ENCODE data around the gene SLC25A36. TPM values are rescaled to one million over a fixed set of nuclear protein-coding genes. Genes with fewer than 3 reads are reported as not detected.
A peak's percentile ranks its signal among the peaks of the same experiment; 100 is the strongest.
"Not testable (repeated sequence)": the region's sequence is repeated elsewhere in the genome, so short reads cannot be mapped to it uniquely, and the experiment has no call there.

The SLC25A36 gene
- total RNA-seq, 1 donor from 2014 or later: 63.8 TPM

DNA sequence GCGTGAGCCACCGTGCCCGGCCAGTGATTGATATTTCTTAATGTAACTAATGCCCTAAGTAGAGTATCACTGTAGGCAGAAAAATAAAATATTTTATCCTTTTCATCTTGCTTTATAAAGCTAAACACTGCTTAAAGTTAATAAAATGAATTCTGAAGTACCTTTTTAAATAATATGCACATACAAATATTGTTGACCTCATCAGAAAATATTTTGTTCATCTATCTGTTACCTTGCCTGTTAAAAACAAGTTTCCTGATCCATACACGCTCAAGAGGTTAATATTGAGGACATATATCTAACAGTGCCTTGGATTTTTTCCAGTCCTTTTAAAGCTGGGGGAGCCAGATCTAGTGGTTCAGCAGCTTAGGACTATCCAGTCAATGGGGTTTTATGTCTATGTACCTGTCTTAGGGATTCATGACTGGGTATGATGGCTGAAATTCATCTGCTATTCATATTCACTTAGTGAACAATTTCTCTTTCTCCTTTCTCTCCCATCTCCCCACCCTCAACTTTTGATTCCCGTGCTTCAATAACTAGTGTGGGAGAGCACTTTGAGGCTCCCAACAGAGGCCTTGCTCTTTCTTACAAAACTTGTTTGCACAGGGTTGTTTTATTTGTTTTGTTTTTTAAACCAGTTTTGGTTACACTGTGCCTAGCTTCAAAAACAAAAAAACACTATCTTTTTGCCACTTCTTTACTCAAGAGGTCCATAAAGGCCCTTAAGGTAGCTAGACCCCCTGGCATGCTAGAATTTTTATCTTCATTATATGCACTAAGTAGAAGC lies 7.0 kb downstream of the SLC25A36 start:
- no peaks in the 10 kb centered on the region for H3K36me3 ChIP-seq (ENCODE audit: control insufficient read depth, insufficient read depth, low read length)
- H3K4me3 ChIP-seq (ENCODE audit: low read depth, low read length): no peak overlapping the region
- no peak for DNase-seq (ENCODE audit: low read depth)
- no peaks in the 10 kb centered on the region for H3K27me3 ChIP-seq (ENCODE audit: control insufficient read depth, insufficient read depth, low read length)
- TF ChIP-seq, protein P1, sequence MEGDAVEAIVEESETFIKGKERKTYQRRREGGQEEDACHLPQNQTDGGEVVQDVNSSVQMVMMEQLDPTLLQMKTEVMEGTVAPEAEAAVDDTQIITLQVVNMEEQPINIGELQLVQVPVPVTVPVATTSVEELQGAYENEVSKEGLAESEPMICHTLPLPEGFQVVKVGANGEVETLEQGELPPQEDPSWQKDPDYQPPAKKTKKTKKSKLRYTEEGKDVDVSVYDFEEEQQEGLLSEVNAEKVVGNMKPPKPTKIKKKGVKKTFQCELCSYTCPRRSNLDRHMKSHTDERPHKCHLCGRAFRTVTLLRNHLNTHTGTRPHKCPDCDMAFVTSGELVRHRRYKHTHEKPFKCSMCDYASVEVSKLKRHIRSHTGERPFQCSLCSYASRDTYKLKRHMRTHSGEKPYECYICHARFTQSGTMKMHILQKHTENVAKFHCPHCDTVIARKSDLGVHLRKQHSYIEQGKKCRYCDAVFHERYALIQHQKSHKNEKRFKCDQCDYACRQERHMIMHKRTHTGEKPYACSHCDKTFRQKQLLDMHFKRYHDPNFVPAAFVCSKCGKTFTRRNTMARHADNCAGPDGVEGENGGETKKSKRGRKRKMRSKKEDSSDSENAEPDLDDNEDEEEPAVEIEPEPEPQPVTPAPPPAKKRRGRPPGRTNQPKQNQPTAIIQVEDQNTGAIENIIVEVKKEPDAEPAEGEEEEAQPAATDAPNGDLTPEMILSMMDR (IDR thresholded peaks at IDR 0.05; ENCODE audit: insufficient read depth, low read length, poor library complexity, severe bottlenecking): no peak

DNA sequence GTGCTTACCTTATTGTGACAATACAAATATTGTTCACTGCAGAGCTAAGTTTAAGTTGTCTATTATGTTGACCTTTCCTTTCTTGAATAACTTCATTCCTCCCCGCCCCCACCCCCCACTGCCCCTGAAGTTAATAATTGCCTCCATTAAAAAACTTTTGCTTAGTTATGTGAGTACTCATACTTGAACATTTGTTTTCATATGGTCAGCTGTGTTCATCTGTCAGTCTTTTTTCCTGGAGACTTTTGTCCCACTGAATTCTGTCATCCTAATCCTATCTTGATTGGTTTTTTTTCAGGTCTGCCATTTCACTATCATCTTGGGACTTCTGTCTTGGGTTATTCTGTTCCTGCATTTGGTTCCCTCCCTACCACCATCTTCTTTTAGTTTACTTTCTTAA lies 8.5 kb downstream of the SLC25A36 start:
- TF ChIP-seq, protein P1 (IDR thresholded peaks at IDR 0.05; ENCODE audit: insufficient read depth, low read length, poor library complexity, severe bottlenecking): no peak
- DNase-seq (ENCODE audit: low read depth): no peak

DNA sequence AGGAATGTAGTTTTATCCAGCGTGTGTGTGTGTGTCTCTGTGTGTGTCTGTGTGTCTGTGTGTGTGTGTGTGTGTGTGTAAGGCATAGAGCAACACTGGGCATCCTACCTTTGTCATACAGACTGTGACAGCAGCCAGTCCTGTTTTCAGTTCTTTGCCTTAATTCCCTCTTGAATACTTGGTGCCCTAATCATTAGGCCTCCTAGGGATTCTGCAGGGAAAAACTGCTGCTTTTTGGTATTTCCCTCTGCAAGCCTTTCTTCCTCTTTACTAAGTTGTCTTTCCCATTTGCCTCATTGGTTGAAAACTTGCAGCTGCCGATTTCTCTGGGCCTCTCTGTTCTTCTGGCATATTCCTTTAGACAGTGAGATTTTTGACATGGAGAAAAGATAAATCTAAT lies 9.2 kb downstream of the SLC25A36 start:
- H3K36me3 ChIP-seq (ENCODE audit: control insufficient read depth, insufficient read depth, low read length): no peaks in the 10 kb centered on the region
- DNase-seq (ENCODE audit: low read depth): no peak
- H3K27me3 ChIP-seq (ENCODE audit: control insufficient read depth, insufficient read depth, low read length): no peaks in the 10 kb centered on the region
- H3K4me3 ChIP-seq (ENCODE audit: low read depth, low read length): no peak overlapping the region
- TF ChIP-seq, protein P1 (IDR thresholded peaks at IDR 0.05; ENCODE audit: insufficient read depth, low read length, poor library complexity, severe bottlenecking): no peak

More for the DNA sequence above, 8.5 kb downstream of the SLC25A36 start:
- H3K36me3 ChIP-seq (ENCODE audit: control insufficient read depth, insufficient read depth, low read length): no peaks in the 10 kb centered on the region
- H3K27me3 ChIP-seq (ENCODE audit: control insufficient read depth, insufficient read depth, low read length): no peaks in the 10 kb centered on the region
- no peak overlapping the region for H3K4me3 ChIP-seq (ENCODE audit: low read depth, low read length)

DNA sequence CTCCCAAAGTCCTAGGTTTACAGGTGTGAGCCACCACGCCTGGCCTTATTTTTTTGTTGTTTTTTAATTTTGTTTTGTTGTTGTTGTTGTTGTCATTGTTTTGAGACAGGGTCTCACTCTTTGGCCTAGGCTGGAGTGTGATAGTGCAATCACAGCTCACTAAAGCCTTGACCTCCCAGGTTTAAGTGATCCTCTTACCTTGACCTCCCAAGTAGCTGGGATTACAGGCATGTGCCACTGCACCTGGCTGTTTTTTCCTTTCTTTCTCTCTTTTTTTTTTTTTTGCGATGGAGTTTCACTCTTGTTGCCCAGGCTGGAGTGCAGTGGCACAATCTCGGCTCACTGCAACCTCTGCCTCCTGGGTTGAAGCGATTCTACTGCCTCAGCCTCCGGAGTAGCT lies 10.1 kb downstream of the SLC25A36 start:
- H3K36me3 ChIP-seq (ENCODE audit: control insufficient read depth, insufficient read depth, low read length): not testable (repeated sequence)

DNA sequence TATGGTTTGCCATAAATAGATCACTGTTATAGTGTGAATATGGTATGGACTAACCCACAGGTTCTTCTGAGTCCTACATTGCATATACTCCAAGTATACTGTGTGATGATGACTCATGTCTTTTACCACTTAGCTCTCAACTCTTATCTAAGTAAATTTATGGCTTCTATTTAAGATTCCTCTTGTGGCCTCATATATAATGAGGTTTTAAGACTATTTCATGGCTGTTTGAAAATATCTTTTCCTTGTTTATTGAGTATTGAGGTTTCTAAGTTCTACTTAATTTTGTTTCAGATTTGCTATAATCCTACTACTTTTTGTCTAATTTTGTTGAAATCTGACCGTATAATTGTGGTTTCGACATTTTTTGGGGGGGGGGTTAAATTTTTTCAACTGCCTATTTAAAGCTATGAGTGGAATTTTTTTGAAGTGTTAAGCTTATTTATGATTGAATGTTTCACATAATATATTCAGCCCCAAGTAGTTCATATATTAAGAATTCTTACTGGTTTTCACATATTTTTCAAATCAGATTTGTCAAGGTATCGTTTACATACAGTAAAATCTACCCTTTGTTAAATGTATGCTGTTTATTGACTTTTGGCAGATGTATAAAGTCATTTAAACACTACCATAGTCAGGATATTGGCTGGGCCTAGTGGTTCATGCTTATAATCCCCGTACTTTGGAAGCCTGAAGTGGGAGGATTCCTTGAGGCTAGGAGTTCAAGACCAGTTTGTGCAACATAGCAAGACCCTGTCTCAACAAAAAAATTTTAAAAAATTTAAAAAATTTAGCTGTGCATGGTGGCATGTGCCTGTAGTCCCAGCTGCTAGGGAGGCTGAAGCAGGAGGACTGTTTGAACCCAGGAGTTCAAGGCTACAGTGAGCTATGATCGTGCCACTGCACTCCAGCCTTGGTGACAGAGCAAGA lies 11.7 kb downstream of the SLC25A36 start:
- H3K27me3 ChIP-seq (ENCODE audit: control insufficient read depth, insufficient read depth, low read length): no peaks in the 10 kb centered on the region
- TF ChIP-seq, protein P1 (IDR thresholded peaks at IDR 0.05; ENCODE audit: insufficient read depth, low read length, poor library complexity, severe bottlenecking): no peak
- DNase-seq (ENCODE audit: low read depth): peak; percentile 9
- no peak overlapping the region for H3K4me3 ChIP-seq (ENCODE audit: low read depth, low read length)
- no peaks in the 10 kb centered on the region for H3K36me3 ChIP-seq (ENCODE audit: control insufficient read depth, insufficient read depth, low read length)

More for the DNA sequence above, 10.1 kb downstream of the SLC25A36 start:
- not testable (repeated sequence) for DNase-seq (ENCODE audit: low read depth); H3K27me3 ChIP-seq (ENCODE audit: control insufficient read depth, insufficient read depth, low read length); H3K4me3 ChIP-seq (ENCODE audit: low read depth, low read length)

DNA sequence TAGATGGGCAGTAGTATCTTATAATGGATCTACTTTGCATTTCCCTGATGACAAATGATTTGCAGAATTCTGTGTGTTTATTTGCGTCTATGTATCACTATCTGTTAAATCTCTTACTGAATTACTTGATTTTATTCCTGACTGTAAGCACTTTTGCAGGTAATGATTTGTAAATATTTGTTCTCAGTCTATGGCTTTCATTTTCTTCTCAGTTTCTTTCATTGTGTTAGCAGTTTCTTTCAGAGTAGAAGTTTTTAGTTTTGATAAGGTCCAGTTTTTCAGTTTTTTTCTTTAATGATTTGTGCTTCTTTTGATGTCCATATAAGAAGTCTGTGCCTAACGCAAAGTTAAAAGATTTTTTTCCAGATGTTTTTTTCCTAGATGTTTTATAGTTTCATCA lies 12.9 kb downstream of the SLC25A36 start:
- H3K36me3 ChIP-seq (ENCODE audit: control insufficient read depth, insufficient read depth, low read length): no peaks in the 10 kb centered on the region

More for the DNA sequence above, 12.9 kb downstream of the SLC25A36 start:
- Histone ChIP-seq H3K27me3 (ENCODE audit: control insufficient read depth, insufficient read depth, low read length) (no peaks in the 10 kb centered on the region), H3K4me3 (ENCODE audit: low read depth, low read length) (no peak overlapping the region)
- DNase-seq (ENCODE audit: low read depth): no peak
- TF ChIP-seq, protein P1 (IDR thresholded peaks at IDR 0.05; ENCODE audit: insufficient read depth, low read length, poor library complexity, severe bottlenecking): no peak
